K562 (cell line): ENCODE results near the gene NUB1. TPM values are rescaled to one million over a fixed set of nuclear protein-coding genes. Genes with fewer than 3 reads are reported as not detected.

Source experiments
- ATAC-seq: fragments of 200-7000 bp; cut with Tn5 transposase; 3 replicates; pipeline ENCODE4 v1.9.1; 2020; ENCODE audit warnings: moderate library complexity
- BruUV-seq: library from RNA; stranded (reverse); fragments of 400-500 nt; replicated peaks from 2 replicates; lab custom pipeline; 2021; lab: Mats Ljungman, UMichigan
- CTCF ChIA-PET: fragments of 300-600 bp; formaldehyde crosslinking; extraction: SDS; loops from one replicate; lab custom pipeline; 2021; ENCODE audit warnings: low intra/inter-chr PET ratio; lab: Yijun Ruan, JAX
- POLR2A ChIA-PET: fragments of 300-600, 350-650 bp; sonication (Branson Sonifier 250); formaldehyde crosslinking; extraction: SDS; loops from one replicate; lab custom pipeline; 2021; ENCODE audit warnings: antibody characterized with exemption, inconsistent platforms; lab: Yijun Ruan, JAX
- DNase-seq, 4 experiments: peaks; one replicate each; pipeline versions ENCODE4 v3.0.0 to v3.0.0-alpha.2; 2011 to 2018; ENCODE audit warnings: low spot score in 3 of 4, mixed read lengths in 3 of 4; ENCODE audit errors: extremely low read depth in 1 of 4
- FAIRE-seq: peaks from 2 replicates; lab custom pipeline; 2011; peaks lifted over from hg19 to GRCh38; lab: Jason Lieb, UNC
- H2AFZ ChIP-seq: 2 replicates; pipeline ENCODE4 v1.6.0; 2011; ENCODE audit warnings: low read depth, low read length, control low read depth, inconsistent platforms
- H3K27ac ChIP-seq: fragments of 200-600 bp; 3 replicates; pipeline ENCODE4 v1.8.0; 2011; ENCODE audit warnings: low read depth, mild to moderate bottlenecking, control low read depth, inconsistent platforms, low read length, moderate library complexity, mixed read lengths; ENCODE audit errors: extremely low read depth
- H3K27me3 ChIP-seq, 2 experiments: fragments of 300-600 bp in 1 of 2; 2 replicates in 1 of 2; 3 replicates in 1 of 2; pipeline versions ENCODE4 v1.6.0 to v1.8.0; 2011; ENCODE audit warnings: inconsistent platforms in 2 of 2, low read length in 2 of 2, mild to moderate bottlenecking in 1 of 2, mixed read lengths in 1 of 2, moderate library complexity in 1 of 2; ENCODE audit not compliant: control insufficient read depth in 2 of 2, insufficient read depth in 2 of 2
- H3K36me3 ChIP-seq: fragments of 300-600 bp; 3 replicates; pipeline ENCODE4 v1.8.0; 2011; ENCODE audit warnings: mild to moderate bottlenecking, low read length, inconsistent platforms; ENCODE audit not compliant: control insufficient read depth, insufficient read depth
- H3K4me1 ChIP-seq, 2 experiments: fragments of 200-600 bp in 1 of 2; replicated peaks in 1 of 2; 2 replicates in 1 of 2; 3 replicates in 1 of 2; pipeline versions ENCODE4 v1.5.1 to v1.8.0; 2011; ENCODE audit warnings: inconsistent platforms in 2 of 2, low read length in 2 of 2, mild to moderate bottlenecking in 1 of 2, mixed read lengths in 1 of 2, moderate library complexity in 1 of 2; ENCODE audit not compliant: control insufficient read depth in 2 of 2, insufficient read depth in 2 of 2
- H3K4me2 ChIP-seq: 2 replicates; pipeline ENCODE4 v1.6.1; 2011; ENCODE audit warnings: low read length, control low read depth, inconsistent platforms, mixed read lengths; ENCODE audit not compliant: insufficient read depth
- H3K4me3 ChIP-seq: fragments of 200-600 bp; sonication (generic), shearing (Covaris generic); 2 replicates; pipeline ENCODE4 v1.5.1; 2016; ENCODE audit warnings: control low read depth, inconsistent platforms
- H3K79me2 ChIP-seq: fragments of 200-600 bp; 3 replicates; pipeline ENCODE4 v1.8.0; 2011; ENCODE audit warnings: low read length, inconsistent platforms; ENCODE audit not compliant: control insufficient read depth, insufficient read depth
- H3K9ac ChIP-seq, 2 experiments: 2 replicates each; pipeline versions ENCODE4 v1.6.0 to v1.6.1; 2011; ENCODE audit warnings: low read depth in 2 of 2, low read length in 2 of 2, control low read depth in 1 of 2, inconsistent platforms in 1 of 2, mild to moderate bottlenecking in 1 of 2, mixed read lengths in 1 of 2; ENCODE audit not compliant: insufficient read depth in 1 of 2
- H3K9me1 ChIP-seq: one replicate; pipeline ENCODE4 v1.6.0; 2011; ENCODE audit warnings: inconsistent platforms, mild to moderate bottlenecking, low read length, moderate library complexity; ENCODE audit not compliant: control insufficient read depth, insufficient read depth
- H3K9me3 ChIP-seq: replicated peaks from 2 replicates; pipeline ENCODE4 v1.5.1; 2011; ENCODE audit warnings: low read depth, low read length, inconsistent platforms; ENCODE audit not compliant: control insufficient read depth, insufficient read depth
- H4K20me1 ChIP-seq: replicated peaks from 2 replicates; pipeline ENCODE4 v1.6.1; 2011; ENCODE audit warnings: low read length, inconsistent platforms, mixed read lengths; ENCODE audit not compliant: control insufficient read depth, insufficient read depth
- ARHGAP35 ChIP-seq: fragments of 450-650 bp; IDR thresholded peaks from 2 replicates; pipeline ENCODE4 v1.6.1; 2018; ENCODE audit not compliant: partially characterized antibody
- ATF1 ChIP-seq, 2 experiments: fragments of 450-650 bp in 1 of 2; IDR thresholded peaks; 2 replicates each; pipeline ENCODE4 v1.6.1; 2016; ENCODE audit warnings: missing compliant biosample characterization in 1 of 2, missing genetic modification characterization in 1 of 2
- BRD9 ChIP-seq: fragments of 450-650 bp; IDR thresholded peaks from 2 replicates; pipeline ENCODE4 v1.6.1; 2018; ENCODE audit warnings: low read depth; ENCODE audit not compliant: partially characterized antibody
- HIVEP1 ChIP-seq: fragments of 250-450 bp; sonication (Bioruptor Pico); IDR thresholded peaks from 2 replicates; pipeline ENCODE4 v1.4.0; 2020; ENCODE audit warnings: mild to moderate bottlenecking
- KDM2B ChIP-seq: fragments of 250-450 bp; sonication (Bioruptor Pico); IDR thresholded peaks from 2 replicates; pipeline ENCODE4 v1.8.0; 2021; ENCODE audit warnings: mild to moderate bottlenecking, moderate library complexity
- PRPF4 ChIP-seq: fragments of 200-400 bp; formaldehyde crosslinking; IDR thresholded peaks from one replicate; pipeline ENCODE4 v1.6.1; 2017; ENCODE audit warnings: low read length, low read depth, mild to moderate bottlenecking; ENCODE audit not compliant: insufficient read depth, poor library complexity, severe bottlenecking
- SNIP1 ChIP-seq: fragments of 450-650 bp; IDR thresholded peaks from 2 replicates; pipeline ENCODE4 v1.7.1; 2017; ENCODE audit warnings: low read depth, mild to moderate bottlenecking
- STAT5A ChIP-seq: IDR thresholded peaks from 2 replicates; pipeline ENCODE4 v1.6.1; 2012; ENCODE audit warnings: low read length, inconsistent platforms, borderline replicate concordance
- TRIM24 ChIP-seq, 2 experiments: fragments of 450-650 bp; IDR thresholded peaks; 2 replicates each; pipeline ENCODE4 v1.6.1; 2016
- ZFP30 ChIP-seq: fragments of 250-450 bp; sonication (Bioruptor Pico); IDR thresholded peaks from 2 replicates; pipeline ENCODE4 v1.8.0; 2022; ENCODE audit warnings: moderate library complexity, mild to moderate bottlenecking, inconsistent platforms, borderline replicate concordance
- ZNF41 ChIP-seq: fragments of 250-450 bp; sonication (Bioruptor Pico); conservative IDR thresholded peaks from 2 replicates; pipeline ENCODE4 v1.4.0; 2020; ENCODE audit warnings: mild to moderate bottlenecking
- WGBS: fragments of 100-300 bp; shearing (Covaris generic); methylation state at CpG from one replicate; pipeline ENCODE4 v1.1.6; 2016; ENCODE audit warnings: low coverage, mixed read lengths; ENCODE audit not compliant: insufficient coverage; ENCODE audit errors: missing lambda C conversion rate; 5-methylcytosine and 5-hydroxymethylcytosine counted together
- in situ Hi-C: fragments of 300-500 bp; cut with MboI; formaldehyde crosslinking; loops from 4 replicates; pipeline ENCODE4 v1.15.0; 2018; ENCODE audit warnings: inconsistent platforms, mixed read lengths
- intact Hi-C: fragments of 100-400 bp; cut with micrococcal nuclease; formaldehyde crosslinking; loops from 2 replicates; pipeline ENCODE4 v1.14.2; 2022
- polyA plus RNA-seq, 8 experiments: library from polyadenylated mRNA; depleted of rRNA in 4 of 8; stranded (reverse) in 5 of 8; unstranded in 3 of 8; fragments of >200 nt; fragmentation: Nextera tagmentation in 2 of 8; fragmentation: Illumina TruSeq in 1 of 8; extraction: Ambion mirVana in 2 of 8; extraction: Trizol in 1 of 8; gene quantifications; 2 replicates each; pipeline versions ENCODE4 v1.2.1 to v1.2.3, GENCODE V29; 2011 to 2014; ENCODE audit warnings: inconsistent platforms in 1 of 8, missing spikeins in 1 of 8
- total RNA-seq, 7 experiments: library from RNA; depleted of rRNA in 6 of 7; stranded (reverse); fragments of >200 nt in 6 of 7; fragmentation: Illumina TruSeq in 2 of 7; extraction: Trizol in 2 of 7; gene quantifications; 2 replicates each; pipeline versions ENCODE4 v1.2.1 to v1.2.3, GENCODE V29; 2011 to 2021; ENCODE audit warnings: low replicate concordance in 1 of 7
- TF ChIP-seq, protein P1 (sequence below), 2 experiments: fragments of 450-650 bp in 1 of 2; sonication (generic) in 1 of 2; formaldehyde crosslinking; conservative IDR thresholded peaks; 2 replicates each; pipeline versions ENCODE4 v1.4.0 to v1.8.1; 2020 to 2022; ENCODE audit warnings: mild to moderate bottlenecking in 1 of 2, missing genetic modification reagents in 1 of 2
- TF ChIP-seq, protein P2 (sequence below): fragments of 250-450 bp; sonication (Bioruptor Pico); IDR thresholded peaks from 2 replicates; pipeline ENCODE4 v1.5.1; 2021; ENCODE audit warnings: mild to moderate bottlenecking

NUB1 gene
- total and polyA plus RNA-seq, 9 of the 15 experiments (the other 6 are each of a cell fraction or from before 2014, with no cell fraction given): 43.2 to 159 (median 85.2) TPM

DNA sequence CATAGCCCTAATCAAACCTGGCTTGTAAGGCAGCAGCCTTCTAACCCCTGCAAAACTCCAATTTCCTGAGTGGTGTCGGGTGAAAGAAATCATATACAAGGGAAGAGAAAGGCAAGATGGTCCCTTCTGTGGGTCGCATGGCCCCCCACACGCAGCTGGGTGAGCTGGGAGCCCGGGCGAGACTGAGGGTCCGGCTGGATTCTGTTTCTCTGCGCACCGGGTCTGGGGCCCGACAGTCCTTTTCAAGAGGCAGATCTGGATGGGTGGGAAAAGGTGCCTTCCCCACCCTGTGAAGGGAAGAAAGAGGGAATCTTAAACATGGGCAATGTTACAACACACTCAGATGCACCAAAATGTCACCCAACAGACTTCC lies 49.7 kb downstream of the NUB1 start:
- H3K36me3 ChIP-seq: no peaks in the 10 kb centered on the region
- H3K9ac ChIP-seq: peak overlapping the region in 1 of 2 experiments; percentile 46; a peak in 1 of 4 replicates
- H3K4me1 ChIP-seq: peaks cover 43 to 76% of the 10 kb centered on the region in 2 experiments
- in situ Hi-C loops (no loop called here), intact Hi-C loops (loop anchor here (10.0 kb wide), 1 partner anchor 53 kb away; the partner anchor contains the start of gene CRYGN)
- TF ChIP-seq, protein P1, sequence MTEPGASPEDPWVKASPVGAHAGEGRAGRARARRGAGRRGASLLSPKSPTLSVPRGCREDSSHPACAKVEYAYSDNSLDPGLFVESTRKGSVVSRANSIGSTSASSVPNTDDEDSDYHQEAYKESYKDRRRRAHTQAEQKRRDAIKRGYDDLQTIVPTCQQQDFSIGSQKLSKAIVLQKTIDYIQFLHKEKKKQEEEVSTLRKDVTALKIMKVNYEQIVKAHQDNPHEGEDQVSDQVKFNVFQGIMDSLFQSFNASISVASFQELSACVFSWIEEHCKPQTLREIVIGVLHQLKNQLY (CRISPR knock-in tag; conservative IDR thresholded peaks at IDR 0.05): no peak
- no peak for TF ChIP-seq ATF1 (CRISPR knock-in tag; IDR thresholded peaks at IDR 0.05)
- 0 out of 2 replicates have a peak, but pooled peaks have one; percentile 9 for TF ChIP-seq ATF1 (tag; IDR thresholded peaks at IDR 0.05)
- peaks cover 4% of the 10 kb centered on the region for H3K9me1 ChIP-seq
- H3K4me2 ChIP-seq: peak overlapping the region; percentile 8; the same call in 1 of the 2 replicates
- no peak for DNase-seq
- BruUV-seq: no TSS peak
- no peak overlapping the region for H3K4me3 ChIP-seq
- no peak overlapping the region for H3K27ac ChIP-seq
- no peak for FAIRE-seq
- H3K27me3 ChIP-seq: peaks cover 6 to 53% of the 10 kb centered on the region in 2 experiments; a peak in 4 of 5 replicates
- no peak for ATAC-seq
- H4K20me1 ChIP-seq: 0 out of 2 replicates have a peak, but pooled peaks cover 5% of the 10 kb centered on the region
- H3K79me2 ChIP-seq: no peaks in the 10 kb centered on the region
- CTCF ChIA-PET: no interaction called here
- no peaks in the 10 kb centered on the region for H3K9me3 ChIP-seq
- H2AFZ ChIP-seq: peak overlapping the region; percentile 67
- WGBS: 41% methylated on average over 9 of the region's 9 CpGs
- POLR2A ChIA-PET: interaction anchor here (0.6 kb wide), 1 partner anchor 19 kb away, joined by 3 read pairs; no protein-coding TSS in a partner anchor

DNA sequence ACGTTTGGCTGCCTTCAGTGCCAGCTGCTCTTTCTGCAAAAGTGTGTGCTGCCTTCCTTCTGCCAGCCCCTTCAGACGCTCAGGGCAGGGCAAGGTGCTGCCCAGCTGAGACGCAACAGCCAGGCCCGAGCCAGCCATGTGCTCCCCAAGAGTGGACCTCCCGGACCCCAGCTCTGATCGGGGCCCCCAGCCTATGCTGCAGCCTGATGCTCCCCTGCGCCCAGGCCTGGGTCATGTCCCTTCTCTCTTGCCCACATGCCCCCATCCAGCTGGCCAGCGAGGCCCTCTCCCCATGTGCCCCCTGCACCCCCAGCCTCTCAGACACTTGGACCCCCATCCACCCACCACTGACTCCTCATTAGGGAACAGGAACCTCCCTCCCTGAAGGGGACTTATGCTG lies 50.4 kb downstream of the NUB1 start:
- Histone ChIP-seq H3K4me3 (no peak overlapping the region), H3K36me3 (no peaks in the 10 kb centered on the region), H3K27ac (no peak overlapping the region), H3K9ac (no peak overlapping the region; a peak in 1 of 4 replicates), H3K9me3 (no peaks in the 10 kb centered on the region), H3K27me3 (peaks cover 4 to 47% of the 10 kb centered on the region in 2 experiments; a peak in 4 of 5 replicates), H3K4me2 (no peak overlapping the region), H3K79me2 (no peaks in the 10 kb centered on the region), H3K9me1 (peaks cover 4% of the 10 kb centered on the region), H3K4me1 (peaks cover 43 to 79% of the 10 kb centered on the region in 2 experiments), H4K20me1 (0 out of 2 replicates have a peak, but pooled peaks cover 5% of the 10 kb centered on the region), H2AFZ (peak overlapping the region; percentile 67; the same call in 1 of the 2 replicates)
- FAIRE-seq (no peak), DNase-seq (no peak), ATAC-seq (no peak)
- CTCF ChIA-PET: no interaction called here
- 54% methylated on average over 8 of the region's 8 CpGs for WGBS
- intact Hi-C loops: loop anchor here (10.0 kb wide), 1 partner anchor 53 kb away; the partner anchor contains the start of gene CRYGN
- no TSS peak for BruUV-seq
- in situ Hi-C loops: no loop called here
- POLR2A ChIA-PET: interaction anchor here (2.3 kb wide), 1 partner anchor 8 kb away, joined by 7 read pairs; no protein-coding TSS in a partner anchor
- no peak for TF ChIP-seq HIVEP1 (CRISPR knock-in tag)
- TF ChIP-seq, protein P2, sequence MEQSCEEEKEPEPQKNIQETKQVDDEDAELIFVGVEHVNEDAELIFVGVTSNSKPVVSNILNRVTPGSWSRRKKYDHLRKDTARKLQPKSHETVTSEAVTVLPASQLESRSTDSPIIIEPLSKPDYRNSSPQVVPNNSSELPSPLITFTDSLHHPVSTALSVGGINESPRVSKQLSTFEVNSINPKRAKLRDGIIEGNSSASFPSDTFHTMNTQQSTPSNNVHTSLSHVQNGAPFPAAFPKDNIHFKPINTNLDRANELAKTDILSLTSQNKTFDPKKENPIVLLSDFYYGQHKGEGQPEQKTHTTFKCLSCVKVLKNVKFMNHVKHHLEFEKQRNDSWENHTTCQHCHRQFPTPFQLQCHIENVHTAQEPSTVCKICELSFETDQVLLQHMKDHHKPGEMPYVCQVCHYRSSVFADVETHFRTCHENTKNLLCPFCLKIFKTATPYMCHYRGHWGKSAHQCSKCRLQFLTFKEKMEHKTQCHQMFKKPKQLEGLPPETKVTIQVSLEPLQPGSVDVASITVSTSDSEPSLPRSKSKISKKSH: no peak
- TF ChIP-seq SNIP1: no peak
- no peak for TF ChIP-seq STAT5A
- no peak for TF ChIP-seq BRD9
- TF ChIP-seq KDM2B (CRISPR knock-in tag): no peak
- no peak for TF ChIP-seq ZFP30
- TF ChIP-seq PRPF4: no peak
- no peak for TF ChIP-seq TRIM24 (IDR thresholded peaks at IDR 0.05)
- TF ChIP-seq ARHGAP35: no peak
- no peak for TF ChIP-seq ZNF41 (CRISPR knock-in tag)
